Ramos (cell line): ENCODE measurements around the gene PBRM1.

ENCODE experiments used
- in situ Hi-C: fragments of 300-500 bp; cut with MboI; formaldehyde crosslinking; loops from one replicate; pipeline ENCODE4 v1.14.3; 2022; ENCODE audit warnings: low sequenced_read_pairs; ENCODE audit not compliant: unreplicated experiment

PBRM1 gene

DNA sequence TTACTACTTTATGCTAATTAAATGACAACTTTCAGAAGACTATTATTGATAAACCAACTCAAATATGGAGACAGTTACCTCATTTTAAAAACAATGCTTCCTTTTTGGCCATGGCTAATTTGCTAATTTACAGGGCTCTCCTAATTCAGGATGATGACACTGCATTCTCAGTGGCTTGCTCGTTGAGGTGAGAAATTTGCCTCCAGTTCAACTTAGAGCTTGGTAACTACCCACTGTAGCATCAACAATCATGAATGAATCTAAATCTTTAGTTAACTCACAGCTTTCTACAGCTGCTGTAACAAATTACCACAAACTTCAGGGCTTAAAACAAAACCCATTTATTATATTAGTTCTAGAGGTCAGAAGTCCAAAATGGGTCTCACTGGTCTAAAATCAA is 14.0 kb downstream of the PBRM1 start:
- in situ Hi-C loops = no loop called here

DNA sequence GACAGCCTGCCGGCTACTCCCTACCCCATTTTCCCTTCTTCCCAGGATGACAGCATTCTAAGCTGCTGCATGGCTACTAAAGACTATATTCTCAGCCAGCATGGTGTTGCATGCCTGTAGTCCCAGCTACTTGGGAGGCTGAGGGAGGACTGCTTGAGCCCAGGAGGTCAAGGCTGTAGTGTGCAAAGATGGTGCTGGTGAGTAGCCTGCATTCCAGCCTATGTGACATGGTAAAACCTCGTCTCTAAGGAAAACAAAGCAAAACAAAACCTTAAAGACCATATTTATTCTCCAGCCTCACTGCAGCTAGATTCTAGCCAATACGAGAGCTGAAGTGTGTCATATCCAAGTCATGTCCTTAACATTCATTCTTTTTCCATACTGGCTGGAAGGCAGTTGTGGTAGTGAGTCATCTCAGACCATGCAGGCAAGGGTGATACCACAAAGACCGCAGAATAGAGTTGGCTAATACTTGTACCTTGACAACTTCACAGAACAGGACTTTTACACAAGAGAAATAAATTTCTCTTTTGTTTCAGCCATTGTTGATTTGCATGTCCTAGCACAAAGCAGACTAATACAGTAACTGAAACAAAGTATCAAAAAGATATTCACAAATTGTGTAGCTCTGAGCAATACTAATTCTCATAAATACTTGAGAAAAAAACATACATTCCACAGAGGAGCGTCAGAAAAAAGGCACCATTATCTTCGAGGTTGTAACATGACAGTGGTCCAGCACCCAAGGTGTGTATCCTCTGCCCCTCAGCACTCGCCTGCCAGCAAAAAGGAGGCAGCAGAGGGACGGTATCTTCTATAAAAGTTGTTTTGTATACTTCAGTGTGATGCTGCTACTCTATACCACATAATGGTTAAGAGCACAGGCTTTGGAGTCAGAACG is 14.8 kb downstream of the PBRM1 start:
- in situ Hi-C loops = no loop called here

DNA sequence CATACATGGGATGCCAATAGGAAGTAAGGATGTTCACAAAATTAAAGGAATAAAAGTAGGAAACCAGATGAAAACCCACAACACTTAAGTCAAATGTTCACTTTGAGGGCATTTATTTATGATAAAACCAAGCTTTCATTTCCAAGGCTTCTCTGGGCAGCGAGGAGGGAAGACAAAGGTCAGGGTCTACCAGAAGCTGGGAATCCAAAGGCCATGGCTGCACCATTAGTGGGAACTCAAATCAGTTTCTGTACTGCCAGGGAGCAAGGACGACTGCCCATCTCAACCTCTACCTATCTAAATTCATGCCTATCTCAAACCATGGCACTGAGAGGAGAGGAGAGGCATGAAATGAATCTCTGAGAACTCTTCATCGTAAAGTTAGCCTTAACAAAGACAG is 22.6 kb downstream of the PBRM1 start:
- in situ Hi-C loops = no loop called here

DNA sequence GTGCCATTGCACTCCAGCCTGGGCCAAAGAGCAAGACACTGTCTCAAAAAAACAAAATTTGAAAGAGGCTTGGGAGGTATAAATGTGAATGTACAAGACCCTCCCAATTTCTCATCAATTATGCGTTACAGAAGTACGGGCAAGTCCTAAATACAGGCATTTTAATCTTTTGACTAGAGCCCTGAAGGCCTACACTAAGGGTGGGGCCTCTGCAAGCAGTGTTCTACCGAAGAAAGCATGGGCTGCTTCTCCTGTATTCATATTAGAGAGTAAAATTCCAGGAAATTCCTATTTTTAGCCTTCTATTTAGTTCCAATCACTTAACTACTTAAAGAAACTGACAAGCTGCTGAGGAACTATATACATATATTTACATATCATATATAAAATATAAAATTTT is 25.7 kb downstream of the PBRM1 start:
- in situ Hi-C loops = no loop called here

DNA sequence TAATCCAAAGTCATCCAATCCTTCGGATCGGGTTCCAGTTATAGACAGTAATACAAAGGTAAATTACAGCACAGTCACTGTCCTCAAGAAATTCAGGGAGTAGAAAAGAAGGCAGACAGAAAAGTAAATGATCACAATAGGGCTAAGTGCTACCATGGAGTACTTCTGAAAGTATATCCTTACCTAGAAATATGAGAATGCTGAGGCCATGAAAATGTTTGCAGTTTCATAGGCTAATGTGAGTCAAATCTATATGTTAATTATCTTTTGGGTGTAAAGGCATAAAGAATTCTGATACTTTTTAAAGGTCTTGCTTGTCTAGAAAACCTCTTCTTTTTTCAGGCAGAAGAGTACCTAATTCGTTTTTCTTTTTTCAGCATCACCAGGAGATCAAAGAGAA is 29.8 kb downstream of the PBRM1 start:
- in situ Hi-C loops = no loop called here

DNA sequence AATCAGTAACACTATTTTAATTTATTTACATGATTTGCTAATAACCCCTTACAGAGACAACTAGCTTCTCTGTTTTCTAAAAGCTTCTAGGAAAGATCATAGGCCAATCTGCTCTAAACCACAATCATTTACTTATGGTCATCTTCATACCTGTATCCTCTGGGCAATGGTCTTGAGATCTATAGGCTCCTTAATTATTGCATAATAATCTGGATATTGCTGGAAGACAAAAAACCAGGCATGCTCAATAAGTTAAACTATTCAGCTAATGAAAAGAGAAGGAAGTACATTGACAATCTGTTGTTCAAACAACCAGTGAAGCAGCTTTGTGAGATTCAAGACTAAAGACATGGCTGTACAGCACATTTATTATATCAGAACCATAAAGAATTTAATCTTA is 34.1 kb downstream of the PBRM1 start:
- in situ Hi-C loops = no loop called here

DNA sequence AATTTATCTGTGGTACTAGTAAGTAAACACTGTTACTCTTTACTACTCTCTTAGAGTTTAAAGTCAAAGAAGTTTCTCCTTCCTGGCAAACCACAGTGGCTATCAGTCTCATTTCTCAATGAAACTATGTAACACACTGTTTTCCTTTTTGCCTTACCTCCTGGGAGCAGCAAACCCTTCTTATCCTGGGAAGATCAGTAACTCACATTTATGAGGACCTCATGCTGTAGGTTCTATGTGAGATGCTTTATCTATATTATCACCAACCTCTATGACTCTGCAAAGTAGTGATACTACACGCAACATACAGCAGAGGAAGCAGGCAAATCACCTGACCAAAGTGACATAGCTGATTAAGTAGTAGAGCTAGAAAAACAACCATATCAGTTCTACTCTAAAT is 35.3 kb downstream of the PBRM1 start:
- in situ Hi-C loops = no loop called here

DNA sequence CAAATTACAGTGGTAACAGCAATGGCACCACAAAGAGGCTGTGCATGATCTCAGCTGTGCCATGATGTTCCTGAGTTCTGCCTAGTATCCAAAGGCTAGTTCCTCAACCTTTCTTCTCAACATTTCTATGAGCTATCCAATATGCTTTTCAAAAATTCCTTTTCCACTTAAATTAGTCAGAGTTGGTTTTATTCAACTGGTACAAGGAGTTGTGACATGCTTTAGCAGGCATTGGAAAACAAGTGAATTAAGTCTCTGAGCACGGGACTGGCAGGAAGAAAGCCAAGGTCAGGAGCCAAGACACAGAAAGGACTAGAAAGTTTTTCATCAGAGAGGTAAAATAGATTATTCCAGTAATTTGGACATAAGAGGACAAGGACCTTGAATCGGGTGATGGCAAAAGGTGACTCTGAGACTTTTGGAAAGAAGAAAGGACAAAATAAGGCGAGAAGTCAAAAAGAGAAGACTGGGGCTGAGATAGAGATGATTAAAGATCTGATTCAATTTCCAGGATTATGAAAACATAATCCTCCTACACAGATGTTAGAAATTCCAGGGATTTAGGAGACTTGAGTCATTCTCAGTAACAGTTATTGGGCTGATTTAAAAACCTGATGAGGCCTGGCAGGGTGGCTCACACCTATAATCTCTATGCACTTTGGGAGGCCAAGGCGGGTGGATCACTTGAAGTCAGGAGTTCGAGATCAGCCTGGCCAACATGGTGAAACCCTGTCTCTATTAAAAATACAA is 36.1 kb downstream of the PBRM1 start:
- in situ Hi-C loops = no loop called here

DNA sequence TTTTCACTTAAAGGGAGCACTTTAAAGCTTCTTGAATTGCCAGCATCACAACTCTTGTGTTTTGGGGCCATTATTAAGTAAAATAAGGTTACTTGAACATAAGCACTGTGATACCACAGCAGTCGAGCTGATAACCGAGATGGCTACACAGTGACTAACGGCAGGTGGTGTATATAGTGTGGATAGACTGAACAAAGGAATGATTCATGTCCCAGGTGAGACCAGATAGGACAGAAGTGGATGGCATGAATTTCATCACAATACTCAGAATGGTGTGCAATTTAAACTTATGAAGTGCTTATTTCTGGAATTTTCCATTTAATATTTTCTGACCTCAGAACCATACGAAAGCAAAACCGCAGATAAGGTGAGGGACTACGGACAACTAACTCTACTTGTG is 40.2 kb downstream of the PBRM1 start:
- in situ Hi-C loops = no loop called here

DNA sequence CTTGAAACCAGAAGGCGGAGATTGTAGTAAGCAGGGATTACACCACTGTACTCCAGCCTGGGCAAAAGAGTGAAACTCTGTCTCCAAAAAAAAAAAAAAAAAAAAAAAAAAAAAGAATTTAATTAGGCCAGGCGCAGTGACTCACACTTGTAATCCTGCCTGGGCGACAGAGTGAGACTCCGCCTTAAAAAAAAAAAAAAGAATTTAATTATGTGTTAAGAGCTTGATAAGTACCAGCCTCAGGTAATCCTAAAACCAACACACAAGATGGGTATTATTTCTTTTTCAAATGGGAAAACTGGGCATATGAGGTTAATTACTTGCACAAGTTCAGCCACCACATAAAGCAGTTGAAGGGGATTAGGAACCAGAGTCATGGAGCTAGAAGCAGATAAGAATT is 49.0 kb downstream of the PBRM1 start:
- in situ Hi-C loops = no loop called here

DNA sequence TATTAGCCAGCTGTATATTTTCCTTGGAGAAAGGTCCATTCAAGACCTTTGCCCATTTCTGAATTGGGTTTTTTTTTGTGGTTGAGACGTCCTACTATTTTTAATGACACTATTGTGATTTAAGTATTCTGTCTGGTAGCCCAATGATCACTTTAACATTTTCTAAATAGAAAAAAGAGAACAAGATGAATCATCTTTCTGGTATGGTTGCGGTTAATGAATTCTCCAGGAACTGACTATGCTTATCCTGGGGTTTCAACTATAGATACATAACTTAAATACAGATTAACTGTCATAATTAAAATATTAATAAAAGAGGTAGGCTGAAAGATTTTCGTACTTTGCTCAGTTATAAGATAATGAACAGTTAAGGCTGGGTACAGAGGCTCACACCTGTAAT is 51.9 kb downstream of the PBRM1 start:
- in situ Hi-C loops = no loop called here

DNA sequence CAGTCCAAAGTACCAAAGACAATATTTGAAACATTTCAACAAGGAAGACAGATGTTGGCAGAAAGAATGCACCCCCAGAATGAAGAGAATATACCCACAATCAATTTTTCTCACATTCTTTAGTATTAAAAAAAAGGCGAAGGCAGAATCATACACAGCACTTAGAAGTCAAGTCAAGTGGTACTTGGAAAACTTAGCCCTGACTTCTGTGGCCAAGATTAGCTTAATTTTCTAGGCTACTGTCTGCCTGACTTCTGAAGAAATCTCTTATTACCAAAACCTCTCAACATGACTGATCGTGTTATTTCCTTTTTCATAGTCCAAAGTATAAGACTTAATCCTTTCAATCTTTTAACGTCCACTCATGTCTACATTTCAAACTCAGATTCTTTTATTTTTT is 60.7 kb downstream of the PBRM1 start:
- in situ Hi-C loops = no loop called here

DNA sequence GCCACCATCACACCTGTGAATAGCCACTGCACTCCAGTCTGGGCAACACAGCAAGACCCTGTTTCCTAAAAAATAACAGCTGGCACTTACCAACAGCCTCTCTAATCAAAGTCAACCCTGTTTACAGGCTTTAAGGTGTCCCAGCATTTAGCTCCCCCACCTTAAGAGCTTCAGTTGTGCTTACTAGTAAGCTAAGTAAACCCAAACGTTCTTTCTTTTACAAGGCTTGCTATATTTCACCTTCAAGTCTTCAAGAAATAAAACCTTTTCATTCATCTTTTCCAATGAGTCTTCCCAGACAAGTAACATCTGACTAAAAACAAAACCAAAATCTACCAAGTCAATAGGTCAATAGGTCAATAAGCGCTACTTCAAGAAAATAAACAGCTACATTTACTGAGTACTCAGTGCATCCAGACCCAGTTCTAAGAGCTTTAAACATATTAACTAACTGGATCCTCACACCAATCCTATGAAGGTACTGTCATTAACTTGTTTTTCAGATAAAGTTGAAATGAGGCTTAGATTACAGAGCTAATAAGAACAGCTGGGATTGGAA is 62.4 kb downstream of the PBRM1 start:
- in situ Hi-C loops = no loop called here

DNA sequence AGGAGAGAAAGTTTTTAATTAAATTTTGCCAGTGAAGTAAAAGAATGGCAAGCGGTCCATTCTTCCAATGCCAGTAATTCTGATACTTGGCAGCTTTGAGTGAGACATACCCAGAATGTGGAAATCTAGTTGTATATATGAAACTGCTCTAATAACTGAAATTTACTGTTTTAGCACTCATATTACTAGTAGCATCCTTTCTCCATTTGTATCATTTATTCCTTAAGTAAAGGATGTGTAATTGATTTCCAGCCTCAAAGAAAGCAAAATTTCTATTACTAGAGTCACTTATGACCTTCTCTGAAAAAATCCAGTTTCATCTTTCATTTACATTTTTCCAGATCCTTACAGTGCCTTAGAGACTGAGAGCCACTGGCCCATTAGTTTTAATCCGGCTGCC is 65.1 kb downstream of the PBRM1 start:
- in situ Hi-C loops = no loop called here

DNA sequence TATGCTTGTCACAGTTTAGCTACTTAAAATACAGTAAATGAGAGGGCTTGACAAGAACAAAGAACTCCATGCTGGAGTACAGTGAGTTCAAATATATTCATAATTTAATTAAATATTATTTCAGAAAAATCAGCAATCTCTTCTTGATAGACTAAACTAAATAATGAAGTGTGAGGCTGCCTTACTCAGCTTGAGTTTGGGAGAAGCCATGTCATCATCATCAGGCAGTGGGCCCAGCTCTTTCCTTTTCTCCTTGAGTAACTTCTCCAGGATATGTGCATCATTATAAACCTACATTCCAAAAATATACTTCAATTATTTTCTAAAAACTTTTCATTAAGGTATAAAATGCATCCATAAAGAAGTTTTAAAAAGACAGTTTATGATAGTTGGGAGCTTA is 70.5 kb downstream of the PBRM1 start:
- in situ Hi-C loops = no loop called here

DNA sequence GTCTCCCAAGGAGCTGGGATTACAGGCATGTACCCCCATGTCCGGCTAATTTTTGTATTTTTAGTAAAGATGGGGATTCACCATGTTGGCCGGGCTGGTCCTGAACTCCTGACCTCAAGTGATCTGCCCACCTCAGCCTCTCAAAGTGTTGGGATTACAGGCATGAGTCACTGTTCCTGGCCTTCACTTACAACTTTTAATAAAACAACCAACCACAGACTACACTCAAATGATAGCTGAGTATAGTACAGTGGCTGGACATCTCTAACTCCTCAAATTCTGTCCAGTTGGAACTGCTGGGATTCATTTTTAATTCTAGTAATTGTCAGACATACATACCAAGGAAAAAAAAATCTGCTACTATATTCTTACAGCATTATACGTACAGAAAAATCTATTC is 71.0 kb downstream of the PBRM1 start:
- in situ Hi-C loops = no loop called here

DNA sequence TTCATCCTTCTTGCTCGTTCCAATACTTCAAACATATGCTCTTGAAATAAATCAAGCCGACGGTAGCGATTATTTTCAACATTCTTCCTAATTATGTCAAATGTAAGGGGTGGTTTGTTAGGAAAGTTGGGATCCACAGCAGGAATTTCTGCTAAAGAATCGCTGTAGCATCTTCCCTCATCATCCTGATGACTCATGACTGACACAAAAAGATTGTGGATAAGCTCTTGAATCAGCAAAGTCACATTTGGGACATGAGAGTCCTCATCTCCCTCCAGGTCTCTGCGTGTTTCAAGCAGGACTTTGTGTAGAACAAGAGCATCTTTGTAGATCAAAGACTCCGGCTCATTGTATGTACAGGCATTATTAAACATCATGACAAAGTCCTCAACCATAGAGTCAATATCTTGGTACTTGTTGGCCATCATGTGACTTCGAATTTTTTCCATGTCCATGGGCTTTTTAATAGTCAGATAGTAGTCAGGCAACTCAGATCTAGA is 76.3 kb downstream of the PBRM1 start:
- in situ Hi-C loops = no loop called here

DNA sequence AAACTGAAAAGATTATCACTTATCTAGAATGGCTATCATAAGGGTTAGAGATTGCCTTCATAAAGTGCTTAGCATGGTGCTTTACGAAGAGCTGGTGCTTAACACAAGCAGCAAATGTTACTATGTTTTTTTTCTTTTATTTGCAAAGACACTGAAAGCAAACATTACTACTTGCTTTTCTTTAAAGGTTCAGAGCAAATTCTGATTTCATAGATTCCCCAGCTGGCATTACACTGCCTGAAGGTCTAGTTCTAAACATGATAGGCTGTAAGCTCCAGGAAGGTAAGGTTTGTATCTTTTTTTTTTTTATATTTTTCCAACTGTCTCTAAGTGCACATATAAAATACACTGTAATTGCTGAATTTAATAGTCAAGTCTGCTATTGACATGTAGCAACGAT is 77.4 kb downstream of the PBRM1 start:
- in situ Hi-C loops = no loop called here

DNA sequence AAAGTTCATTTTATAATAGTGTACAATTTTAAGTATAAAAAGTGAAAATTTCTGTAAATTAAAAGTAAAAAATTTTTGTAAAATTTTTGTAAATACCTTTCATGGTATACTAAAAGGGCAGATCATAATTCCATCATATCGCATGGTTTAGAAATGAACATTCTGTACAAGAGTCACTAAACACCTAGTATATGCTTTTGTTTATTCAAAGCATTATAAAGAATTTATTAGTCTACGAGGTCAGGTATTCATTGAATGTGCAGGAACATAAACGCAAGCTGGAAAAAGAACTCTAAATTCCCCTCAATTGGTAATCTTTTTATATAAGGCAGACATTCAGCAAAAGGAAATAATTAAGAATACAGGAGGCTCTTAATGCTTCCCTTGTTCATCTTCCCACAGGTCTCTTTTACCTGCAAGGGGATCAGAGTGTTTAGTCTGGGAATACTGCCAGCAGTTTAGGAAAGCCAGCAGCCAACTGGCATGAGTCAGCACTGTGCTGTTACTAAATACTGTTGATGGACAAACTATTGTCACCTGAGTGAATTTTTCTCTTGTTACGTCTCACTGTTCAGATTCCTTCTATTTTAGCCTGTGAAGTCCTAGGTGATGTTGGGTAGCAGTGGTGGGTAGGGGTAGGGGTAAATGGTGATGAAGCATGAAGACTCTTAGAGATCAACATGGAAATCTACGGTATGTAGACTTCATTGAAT is 79.2 kb downstream of the PBRM1 start:
- in situ Hi-C loops = no loop called here

DNA sequence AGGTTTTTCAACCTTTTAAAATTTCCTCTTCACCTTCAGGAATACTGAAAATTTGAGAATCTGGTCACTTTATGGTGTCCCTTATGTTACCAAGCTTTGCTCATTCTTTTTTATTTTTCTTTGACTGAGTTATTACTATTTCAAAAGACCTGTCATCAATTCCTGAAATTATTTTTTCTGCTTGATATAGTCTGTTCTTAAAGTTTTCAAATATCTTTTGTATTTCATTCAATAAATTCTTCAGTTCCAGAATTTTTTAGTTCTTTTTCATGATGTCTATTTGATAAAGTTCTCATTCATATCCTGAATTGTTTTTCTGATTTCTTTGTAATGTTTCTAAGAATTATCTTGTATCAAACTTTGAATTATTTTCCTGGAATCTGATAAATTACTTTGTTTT is 85.5 kb downstream of the PBRM1 start:
- in situ Hi-C loops = no loop called here
